Esophagus muscularis mucosa (tissue), 4 donors: ENCODE measurements around the gene COL25A1.
"Not testable (repeated sequence)": the region's sequence is repeated elsewhere in the genome, so short reads cannot be mapped to it uniquely, and the experiment has no call there.

Experiments
- EP300 ChIP-seq: sonication (generic); formaldehyde crosslinking; IDR thresholded peaks from one replicate; pipeline ENCODE4 v1.6.1; 2017; ENCODE audit warnings: antibody characterized with exemption
- POLR2A ChIP-seq: fragments of 450-650 bp; IDR thresholded peaks from one replicate; pipeline ENCODE4 v1.6.1; 2017; ENCODE audit warnings: antibody characterized with exemption, moderate library complexity, mild to moderate bottlenecking, low read depth
- POLR2AphosphoS5 ChIP-seq, 2 donors: sonication (generic); formaldehyde crosslinking; IDR thresholded peaks; one replicate each; pipeline ENCODE4 v1.6.1; 2017; ENCODE audit warnings: antibody characterized with exemption in 2 of 2
- TF ChIP-seq, protein P1 (sequence below), 3 experiments: fragments of 200-600 bp in 2 of 3; fragments of 450-650 bp in 1 of 3; sonication (generic) in 2 of 3; IDR thresholded peaks; one replicate each; pipeline ENCODE4 v1.5.1; 2017 to 2019; ENCODE audit warnings: antibody characterized with exemption in 3 of 3, mild to moderate bottlenecking in 2 of 3, moderate library complexity in 1 of 3

DNA sequence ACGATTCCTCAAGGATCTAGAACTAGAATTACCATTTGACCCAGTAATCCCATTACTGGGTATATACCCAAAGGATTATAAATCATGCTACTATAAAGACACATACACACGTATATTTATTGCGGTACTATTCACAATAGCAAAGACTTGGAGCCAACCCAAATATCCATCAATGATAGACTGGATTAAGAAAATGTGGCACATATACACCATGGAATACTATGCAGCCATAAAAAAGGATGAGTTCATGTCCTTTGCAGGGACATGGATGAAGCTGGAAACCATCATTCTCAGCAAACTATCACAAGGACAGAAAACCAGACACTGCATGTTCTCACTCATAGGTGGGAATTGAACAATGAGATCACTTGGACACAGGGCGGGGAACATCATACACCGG lies 368.5 kb downstream of the COL25A1 start:
- TF ChIP-seq, protein P1, sequence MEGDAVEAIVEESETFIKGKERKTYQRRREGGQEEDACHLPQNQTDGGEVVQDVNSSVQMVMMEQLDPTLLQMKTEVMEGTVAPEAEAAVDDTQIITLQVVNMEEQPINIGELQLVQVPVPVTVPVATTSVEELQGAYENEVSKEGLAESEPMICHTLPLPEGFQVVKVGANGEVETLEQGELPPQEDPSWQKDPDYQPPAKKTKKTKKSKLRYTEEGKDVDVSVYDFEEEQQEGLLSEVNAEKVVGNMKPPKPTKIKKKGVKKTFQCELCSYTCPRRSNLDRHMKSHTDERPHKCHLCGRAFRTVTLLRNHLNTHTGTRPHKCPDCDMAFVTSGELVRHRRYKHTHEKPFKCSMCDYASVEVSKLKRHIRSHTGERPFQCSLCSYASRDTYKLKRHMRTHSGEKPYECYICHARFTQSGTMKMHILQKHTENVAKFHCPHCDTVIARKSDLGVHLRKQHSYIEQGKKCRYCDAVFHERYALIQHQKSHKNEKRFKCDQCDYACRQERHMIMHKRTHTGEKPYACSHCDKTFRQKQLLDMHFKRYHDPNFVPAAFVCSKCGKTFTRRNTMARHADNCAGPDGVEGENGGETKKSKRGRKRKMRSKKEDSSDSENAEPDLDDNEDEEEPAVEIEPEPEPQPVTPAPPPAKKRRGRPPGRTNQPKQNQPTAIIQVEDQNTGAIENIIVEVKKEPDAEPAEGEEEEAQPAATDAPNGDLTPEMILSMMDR (IDR thresholded peaks at IDR 0.05), result not testable (repeated sequence)
- not testable (repeated sequence) for TF ChIP-seq POLR2AphosphoS5 (IDR thresholded peaks at IDR 0.05); POLR2A; EP300
